LNCaP clone FGC (cell line): ENCODE results near the gene CYB561D2.

Source experiments
- DNase-seq: peaks from one replicate; pipeline ENCODE4 v3.0.0-alpha.2; 2011; ENCODE audit warnings: low read depth
- H3K4me3 ChIP-seq: 2 replicates; pipeline ENCODE4 v1.5.1; 2011; ENCODE audit warnings: mild to moderate bottlenecking, low read depth, low read length, control low read depth
- CTCF ChIP-seq: IDR thresholded peaks from 2 replicates; pipeline ENCODE4 v1.5.1; 2012; ENCODE audit warnings: mild to moderate bottlenecking; ENCODE audit not compliant: control insufficient read depth, insufficient read depth; ENCODE audit errors: extremely low read depth

CYB561D2 gene

GRCh38 chr3:50327943-50328691 is 22.5 kb upstream of the CYB561D2 start, which contains the start of gene TUSC2:
Gene TUSC2 (minus strand): TSS chr3:50328223. CDS start chr3:50328099, 124 bp downstream.
- DNase-seq: peak; percentile 92
- no peak for TF ChIP-seq CTCF
- H3K4me3 ChIP-seq: peak within 1 kb of the TSS; percentile 100

GRCh38 chr3:50330330-50330729 is 20.3 kb upstream of the CYB561D2 start:
- no peak for DNase-seq
- no peak for TF ChIP-seq CTCF
- H3K4me3 ChIP-seq: no peak overlapping the region

GRCh38 chr3:50331364-50331907 is 19.2 kb upstream of the CYB561D2 start:
- H3K4me3 ChIP-seq: no peak overlapping the region
- no peak for DNase-seq
- no peak for TF ChIP-seq CTCF

GRCh38 chr3:50333744-50334328 is 16.8 kb upstream of the CYB561D2 start:
- DNase-seq: no peak
- no peak for TF ChIP-seq CTCF
- peak overlapping the region; percentile 89 for H3K4me3 ChIP-seq

- H3K4me3 ChIP-seq: peak overlapping the region; percentile 89
- peak; percentile 89 for DNase-seq
- no peak for TF ChIP-seq CTCF
These were observed 16.2 kb upstream of the CYB561D2 start for GRCh38 chr3:50334339-50335075.

- no peak for DNase-seq
- peak overlapping the region; percentile 89 for H3K4me3 ChIP-seq
- no peak for TF ChIP-seq CTCF
These were observed 14.0 kb upstream of the CYB561D2 start for GRCh38 chr3:50336452-50337174.
